SK-N-SH (cell line): ENCODE data around the gene BAIAP2L1.

ENCODE experiments used
- CTCF ChIP-seq: fragments of 200-600 bp; sonication (generic); IDR thresholded peaks from 2 replicates; pipeline ENCODE4 v1.6.1; 2017; ENCODE audit warnings: antibody characterized with exemption, mild to moderate bottlenecking, moderate library complexity
- EZH2phosphoT487 ChIP-seq: fragments of 200-600 bp; sonication (generic); IDR thresholded peaks from 2 replicates; pipeline ENCODE4 v1.6.1; 2017; ENCODE audit warnings: low read depth, mixed run types, mild to moderate bottlenecking, antibody characterized with exemption, moderate library complexity, borderline replicate concordance
- GATA2 ChIP-seq: sonication (generic); formaldehyde crosslinking; IDR thresholded peaks from 2 replicates; pipeline ENCODE4 v1.5.0; 2020; ENCODE audit warnings: mild to moderate bottlenecking, missing genetic modification reagents
- JUND ChIP-seq: IDR thresholded peaks from 2 replicates; pipeline ENCODE4 v1.4.0; 2012
- MAX ChIP-seq: IDR thresholded peaks from 2 replicates; pipeline ENCODE4 v1.4.0; 2012; ENCODE audit warnings: low read depth
- NRF1 ChIP-seq: IDR thresholded peaks from 2 replicates; pipeline ENCODE4 v1.6.1; 2012; ENCODE audit warnings: low read depth, mild to moderate bottlenecking, low read length
- PBX3 ChIP-seq: IDR thresholded peaks from 2 replicates; pipeline ENCODE4; 2012
- POLR2AphosphoS5 ChIP-seq: IDR thresholded peaks from 2 replicates; pipeline ENCODE4 v1.6.1; 2012; ENCODE audit warnings: low read depth, low read length
- RAD21 ChIP-seq: IDR thresholded peaks from 2 replicates; pipeline ENCODE4 v1.6.1; 2012; ENCODE audit warnings: mild to moderate bottlenecking, low read length
- REST ChIP-seq: IDR thresholded peaks from 2 replicates; pipeline ENCODE4 v1.6.1; 2012; ENCODE audit warnings: mild to moderate bottlenecking, low read depth, low read length, moderate library complexity
- RFX5 ChIP-seq: IDR thresholded peaks from 2 replicates; pipeline ENCODE4 v1.6.1; 2012; ENCODE audit warnings: mild to moderate bottlenecking, improper control_type of control experiment, low read length
- SIN3A ChIP-seq: IDR thresholded peaks from 2 replicates; pipeline ENCODE4 v1.6.1; 2012; ENCODE audit warnings: low read depth, mild to moderate bottlenecking, low read length, moderate library complexity, borderline replicate concordance
- TAF1 ChIP-seq: IDR thresholded peaks from 2 replicates; pipeline ENCODE4 v1.6.1; 2012; ENCODE audit warnings: low read depth, mild to moderate bottlenecking, low read length, moderate library complexity, borderline replicate concordance
- YY1 ChIP-seq: IDR thresholded peaks from 2 replicates; pipeline ENCODE4 v1.4.0; 2012; ENCODE audit warnings: low read depth, mild to moderate bottlenecking

GRCh38 chr7:98364220-98364619, 36.7 kb downstream of the BAIAP2L1 start:
- no peak for TF ChIP-seq POLR2AphosphoS5
- no peak for TF ChIP-seq CTCF
- no peak for TF ChIP-seq SIN3A
- no peak for TF ChIP-seq EZH2phosphoT487
- no peak for TF ChIP-seq NRF1
- no peak for TF ChIP-seq TAF1
- no peak for TF ChIP-seq PBX3
- TF ChIP-seq JUND, result no peak
- no peak for TF ChIP-seq MAX
- TF ChIP-seq REST, result no peak
- no peak for TF ChIP-seq GATA2 (CRISPR knock-in tag)
- no peak for TF ChIP-seq RFX5
- TF ChIP-seq YY1, result no peak
- no peak for TF ChIP-seq RAD21
